K562 (cell line): ENCODE data around the gene SC5D. TPM values are rescaled to one million over a fixed set of nuclear protein-coding genes. Genes with fewer than 3 reads are reported as not detected.

Experiments
- ATAC-seq: fragments of 200-7000 bp; cut with Tn5 transposase; 3 replicates; pipeline ENCODE4 v1.9.1; 2020; ENCODE audit warnings: moderate library complexity
- BruUV-seq: library from RNA; stranded (reverse); fragments of 400-500 nt; replicated peaks from 2 replicates; lab custom pipeline; 2021; lab: Mats Ljungman, UMichigan
- CTCF ChIA-PET: fragments of 300-600 bp; formaldehyde crosslinking; extraction: SDS; loops from one replicate; lab custom pipeline; 2021; ENCODE audit warnings: low intra/inter-chr PET ratio; lab: Yijun Ruan, JAX
- POLR2A ChIA-PET: fragments of 300-600, 350-650 bp; sonication (Branson Sonifier 250); formaldehyde crosslinking; extraction: SDS; loops from one replicate; lab custom pipeline; 2021; ENCODE audit warnings: antibody characterized with exemption, inconsistent platforms; lab: Yijun Ruan, JAX
- DNase-seq, 4 experiments: peaks; one replicate each; pipeline versions ENCODE4 v3.0.0 to v3.0.0-alpha.2; 2011 to 2018; ENCODE audit warnings: low spot score in 3 of 4, mixed read lengths in 3 of 4; ENCODE audit errors: extremely low read depth in 1 of 4
- FAIRE-seq: peaks from 2 replicates; lab custom pipeline; 2011; peaks lifted over from hg19 to GRCh38; lab: Jason Lieb, UNC
- H2AFZ ChIP-seq: 2 replicates; pipeline ENCODE4 v1.6.0; 2011; ENCODE audit warnings: low read depth, low read length, control low read depth, inconsistent platforms
- H3K27ac ChIP-seq: fragments of 200-600 bp; 3 replicates; pipeline ENCODE4 v1.8.0; 2011; ENCODE audit warnings: low read depth, mild to moderate bottlenecking, control low read depth, inconsistent platforms, low read length, moderate library complexity, mixed read lengths; ENCODE audit errors: extremely low read depth
- H3K27me3 ChIP-seq, 2 experiments: fragments of 300-600 bp in 1 of 2; 2 replicates in 1 of 2; 3 replicates in 1 of 2; pipeline versions ENCODE4 v1.6.0 to v1.8.0; 2011; ENCODE audit warnings: inconsistent platforms in 2 of 2, low read length in 2 of 2, mild to moderate bottlenecking in 1 of 2, mixed read lengths in 1 of 2, moderate library complexity in 1 of 2; ENCODE audit not compliant: control insufficient read depth in 2 of 2, insufficient read depth in 2 of 2
- H3K36me3 ChIP-seq: fragments of 300-600 bp; 3 replicates; pipeline ENCODE4 v1.8.0; 2011; ENCODE audit warnings: mild to moderate bottlenecking, low read length, inconsistent platforms; ENCODE audit not compliant: control insufficient read depth, insufficient read depth
- H3K4me1 ChIP-seq, 2 experiments: fragments of 200-600 bp in 1 of 2; replicated peaks in 1 of 2; 2 replicates in 1 of 2; 3 replicates in 1 of 2; pipeline versions ENCODE4 v1.5.1 to v1.8.0; 2011; ENCODE audit warnings: inconsistent platforms in 2 of 2, low read length in 2 of 2, mild to moderate bottlenecking in 1 of 2, mixed read lengths in 1 of 2, moderate library complexity in 1 of 2; ENCODE audit not compliant: control insufficient read depth in 2 of 2, insufficient read depth in 2 of 2
- H3K4me2 ChIP-seq: 2 replicates; pipeline ENCODE4 v1.6.1; 2011; ENCODE audit warnings: low read length, control low read depth, inconsistent platforms, mixed read lengths; ENCODE audit not compliant: insufficient read depth
- H3K4me3 ChIP-seq: fragments of 200-600 bp; sonication (generic), shearing (Covaris generic); 2 replicates; pipeline ENCODE4 v1.5.1; 2016; ENCODE audit warnings: control low read depth, inconsistent platforms
- H3K79me2 ChIP-seq: fragments of 200-600 bp; 3 replicates; pipeline ENCODE4 v1.8.0; 2011; ENCODE audit warnings: low read length, inconsistent platforms; ENCODE audit not compliant: control insufficient read depth, insufficient read depth
- H3K9ac ChIP-seq, 2 experiments: 2 replicates each; pipeline versions ENCODE4 v1.6.0 to v1.6.1; 2011; ENCODE audit warnings: low read depth in 2 of 2, low read length in 2 of 2, control low read depth in 1 of 2, inconsistent platforms in 1 of 2, mild to moderate bottlenecking in 1 of 2, mixed read lengths in 1 of 2; ENCODE audit not compliant: insufficient read depth in 1 of 2
- H3K9me1 ChIP-seq: one replicate; pipeline ENCODE4 v1.6.0; 2011; ENCODE audit warnings: inconsistent platforms, mild to moderate bottlenecking, low read length, moderate library complexity; ENCODE audit not compliant: control insufficient read depth, insufficient read depth
- H3K9me3 ChIP-seq: replicated peaks from 2 replicates; pipeline ENCODE4 v1.5.1; 2011; ENCODE audit warnings: low read depth, low read length, inconsistent platforms; ENCODE audit not compliant: control insufficient read depth, insufficient read depth
- H4K20me1 ChIP-seq: replicated peaks from 2 replicates; pipeline ENCODE4 v1.6.1; 2011; ENCODE audit warnings: low read length, inconsistent platforms, mixed read lengths; ENCODE audit not compliant: control insufficient read depth, insufficient read depth
- CEBPB ChIP-seq: fragments of 450-650 bp; IDR thresholded peaks from 2 replicates; pipeline ENCODE4 v1.6.1; 2016; ENCODE audit warnings: missing genetic modification characterization, missing compliant biosample characterization
- E2F5 ChIP-seq: sonication (generic); formaldehyde crosslinking; IDR thresholded peaks from 2 replicates; pipeline ENCODE4 v1.8.0; 2022; ENCODE audit warnings: mild to moderate bottlenecking, missing genetic modification reagents
- FOXJ3 ChIP-seq: sonication (generic); formaldehyde crosslinking; IDR thresholded peaks from 2 replicates; pipeline ENCODE4 v1.4.0; 2020; ENCODE audit warnings: mild to moderate bottlenecking, missing genetic modification reagents
- FOXM1 ChIP-seq, 2 experiments: fragments of 450-650 bp in 1 of 2; sonication (generic) in 1 of 2; formaldehyde crosslinking in 1 of 2; IDR thresholded peaks; 2 replicates each; pipeline versions ENCODE4 v1.6.1 to v1.9.0; 2017 to 2022; ENCODE audit warnings: low read depth in 2 of 2, mild to moderate bottlenecking in 2 of 2, missing genetic modification reagents in 1 of 2, moderate library complexity in 1 of 2
- ILK ChIP-seq: fragments of 450-650 bp; IDR thresholded peaks from 2 replicates; pipeline ENCODE4 v1.6.1; 2016; ENCODE audit warnings: missing genetic modification characterization, low read depth, mild to moderate bottlenecking, missing compliant biosample characterization, moderate library complexity, borderline replicate concordance
- LEF1 ChIP-seq: fragments of 450-650 bp; IDR thresholded peaks from 2 replicates; pipeline ENCODE4 v1.6.1; 2016; ENCODE audit warnings: mild to moderate bottlenecking
- SPI1 ChIP-seq: IDR thresholded peaks from 2 replicates; pipeline ENCODE4 v1.6.1; 2011; ENCODE audit warnings: low read depth, low read length, control low read depth, borderline replicate concordance
- U2AF2 ChIP-seq: fragments of 200-400 bp; formaldehyde crosslinking; optimal IDR thresholded peaks from 2 replicates; pipeline ENCODE3; 2017; ENCODE audit warnings: low read depth, mild to moderate bottlenecking, low read length
- ZNF124 ChIP-seq: sonication (generic); formaldehyde crosslinking; IDR thresholded peaks from 2 replicates; pipeline ENCODE4 v1.8.1; 2022; ENCODE audit warnings: missing genetic modification reagents
- ZNF408 ChIP-seq: fragments of 250-450 bp; sonication (Bioruptor Pico); IDR thresholded peaks from 2 replicates; pipeline ENCODE4 v1.4.0; 2020; ENCODE audit warnings: low read depth, mild to moderate bottlenecking, moderate library complexity
- ZZZ3 ChIP-seq: fragments of 450-650 bp; IDR thresholded peaks from 2 replicates; pipeline ENCODE4 v1.6.1; 2016; ENCODE audit warnings: antibody characterized with exemption, mild to moderate bottlenecking, moderate library complexity
- WGBS: fragments of 100-300 bp; shearing (Covaris generic); methylation state at CpG from one replicate; pipeline ENCODE4 v1.1.6; 2016; ENCODE audit warnings: low coverage, mixed read lengths; ENCODE audit not compliant: insufficient coverage; ENCODE audit errors: missing lambda C conversion rate; 5-methylcytosine and 5-hydroxymethylcytosine counted together
- in situ Hi-C: fragments of 300-500 bp; cut with MboI; formaldehyde crosslinking; loops from 4 replicates; pipeline ENCODE4 v1.15.0; 2018; ENCODE audit warnings: inconsistent platforms, mixed read lengths
- intact Hi-C: fragments of 100-400 bp; cut with micrococcal nuclease; formaldehyde crosslinking; loops from 2 replicates; pipeline ENCODE4 v1.14.2; 2022
- polyA plus RNA-seq, 8 experiments: library from polyadenylated mRNA; depleted of rRNA in 4 of 8; stranded (reverse) in 5 of 8; unstranded in 3 of 8; fragments of >200 nt; fragmentation: Nextera tagmentation in 2 of 8; fragmentation: Illumina TruSeq in 1 of 8; extraction: Ambion mirVana in 2 of 8; extraction: Trizol in 1 of 8; gene quantifications; 2 replicates each; pipeline versions ENCODE4 v1.2.1 to v1.2.3, GENCODE V29; 2011 to 2014; ENCODE audit warnings: inconsistent platforms in 1 of 8, missing spikeins in 1 of 8
- total RNA-seq, 7 experiments: library from RNA; depleted of rRNA in 6 of 7; stranded (reverse); fragments of >200 nt in 6 of 7; fragmentation: Illumina TruSeq in 2 of 7; extraction: Trizol in 2 of 7; gene quantifications; 2 replicates each; pipeline versions ENCODE4 v1.2.1 to v1.2.3, GENCODE V29; 2011 to 2021; ENCODE audit warnings: low replicate concordance in 1 of 7
- TF ChIP-seq, protein P1 (sequence below): sonication (generic); formaldehyde crosslinking; IDR thresholded peaks from 2 replicates; pipeline ENCODE4 v1.8.1; 2022; ENCODE audit warnings: missing genetic modification reagents
- TF ChIP-seq, protein P2 (sequence below), 3 experiments: fragments of 200-800 bp in 1 of 3; sonication (Bioruptor generic) in 1 of 3; sonication (generic) in 1 of 3; formaldehyde crosslinking in 1 of 3; IDR thresholded peaks; 2 replicates each; pipeline versions ENCODE4 v1.6.1 to v1.8.0; 2016 to 2022; ENCODE audit warnings: mild to moderate bottlenecking in 2 of 3, missing compliant biosample characterization in 2 of 3, missing genetic modification characterization in 2 of 3, missing genetic modification reagents in 1 of 3

The SC5D gene
- total and polyA plus RNA-seq, 9 of the 15 experiments (the other 6 are each of a cell fraction or from before 2014, with no cell fraction given), result 7.6 to 84.0 (median 17.4) TPM

DNA sequence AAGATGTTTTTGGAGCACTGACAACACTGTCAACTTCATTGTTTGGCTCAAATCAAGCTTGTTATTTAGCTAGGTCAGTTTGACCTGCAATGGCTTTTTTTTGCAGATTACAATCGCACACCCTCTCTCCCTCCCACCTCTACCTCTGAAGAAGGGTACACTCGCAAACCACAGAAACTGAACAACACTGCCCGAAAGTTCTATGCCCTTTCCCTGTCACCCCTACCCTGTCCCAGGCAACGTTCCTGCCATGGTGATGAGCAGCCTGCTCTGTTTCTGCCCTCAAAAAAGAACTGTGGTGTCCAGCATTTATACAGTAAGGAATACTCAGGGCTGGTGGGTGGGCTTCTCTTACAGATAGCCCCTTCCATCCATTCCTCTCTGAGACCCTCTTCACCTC is 33.7 kb downstream of the SC5D start:
- BruUV-seq, result no TSS peak
- in situ Hi-C loops (loop anchor here (10.0 kb wide), 1 partner anchor 269 kb away; no protein-coding TSS in a partner anchor), intact Hi-C loops (no loop called here)
- no peak overlapping the region for H3K4me3 ChIP-seq
- no peaks in the 10 kb centered on the region for H3K4me1 ChIP-seq
- no peaks in the 10 kb centered on the region for H3K79me2 ChIP-seq
- H3K9ac ChIP-seq, result no peak overlapping the region
- TF ChIP-seq SPI1 (no peak), ILK (no peak), FOXM1 (IDR thresholded peaks at IDR 0.05; ENCODE audit: low read depth) (no peak), FOXM1 (CRISPR knock-in tag; IDR thresholded peaks at IDR 0.05; ENCODE audit: low read depth) (no peak), ZZZ3 (no peak), ZNF408 (no peak), LEF1 (no peak), E2F5 (CRISPR knock-in tag) (no peak), CEBPB (tag) (no peak), ZNF124 (no peak), FOXJ3 (CRISPR knock-in tag) (no peak), U2AF2 (no peak)
- TF ChIP-seq, protein P1, sequence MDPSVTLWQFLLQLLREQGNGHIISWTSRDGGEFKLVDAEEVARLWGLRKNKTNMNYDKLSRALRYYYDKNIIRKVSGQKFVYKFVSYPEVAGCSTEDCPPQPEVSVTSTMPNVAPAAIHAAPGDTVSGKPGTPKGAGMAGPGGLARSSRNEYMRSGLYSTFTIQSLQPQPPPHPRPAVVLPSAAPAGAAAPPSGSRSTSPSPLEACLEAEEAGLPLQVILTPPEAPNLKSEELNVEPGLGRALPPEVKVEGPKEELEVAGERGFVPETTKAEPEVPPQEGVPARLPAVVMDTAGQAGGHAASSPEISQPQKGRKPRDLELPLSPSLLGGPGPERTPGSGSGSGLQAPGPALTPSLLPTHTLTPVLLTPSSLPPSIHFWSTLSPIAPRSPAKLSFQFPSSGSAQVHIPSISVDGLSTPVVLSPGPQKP (CRISPR knock-in tag), result no peak
- TF ChIP-seq, protein P2, sequence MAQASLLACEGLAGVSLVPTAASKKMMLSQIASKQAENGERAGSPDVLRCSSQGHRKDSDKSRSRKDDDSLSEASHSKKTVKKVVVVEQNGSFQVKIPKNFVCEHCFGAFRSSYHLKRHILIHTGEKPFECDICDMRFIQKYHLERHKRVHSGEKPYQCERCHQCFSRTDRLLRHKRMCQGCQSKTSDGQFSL (CRISPR knock-in tag; IDR thresholded peaks at IDR 0.05), result no peak
- TF ChIP-seq, protein P2 (tag; IDR thresholded peaks at IDR 0.05), result no peak
- no peak overlapping the region for H3K4me2 ChIP-seq
- ATAC-seq (no peak), DNase-seq (no peak), FAIRE-seq (no peak)
- no peak overlapping the region for H3K27ac ChIP-seq
- no peaks in the 10 kb centered on the region for H3K36me3 ChIP-seq
- ChIA-PET CTCF (no interaction called here), POLR2A (no interaction called here)
- no peaks in the 10 kb centered on the region for H3K9me1 ChIP-seq
- 0% methylated on average over 3 of the region's 4 CpGs for WGBS
- H3K9me3 ChIP-seq, result no peaks in the 10 kb centered on the region
- peaks cover 0 to 13% of the 10 kb centered on the region in 2 experiments; a peak in 2 of 5 replicates for H3K27me3 ChIP-seq
- no peak overlapping the region for H2AFZ ChIP-seq
- no peaks in the 10 kb centered on the region for H4K20me1 ChIP-seq
